ENCODE data around the gene CALML3. TPM values are rescaled to one million over a fixed set of nuclear protein-coding genes. Genes with fewer than 3 reads are reported as not detected.

Gene CALML3
- total RNA-seq, 1 experiment from 2014 or later = not detected

DNA sequence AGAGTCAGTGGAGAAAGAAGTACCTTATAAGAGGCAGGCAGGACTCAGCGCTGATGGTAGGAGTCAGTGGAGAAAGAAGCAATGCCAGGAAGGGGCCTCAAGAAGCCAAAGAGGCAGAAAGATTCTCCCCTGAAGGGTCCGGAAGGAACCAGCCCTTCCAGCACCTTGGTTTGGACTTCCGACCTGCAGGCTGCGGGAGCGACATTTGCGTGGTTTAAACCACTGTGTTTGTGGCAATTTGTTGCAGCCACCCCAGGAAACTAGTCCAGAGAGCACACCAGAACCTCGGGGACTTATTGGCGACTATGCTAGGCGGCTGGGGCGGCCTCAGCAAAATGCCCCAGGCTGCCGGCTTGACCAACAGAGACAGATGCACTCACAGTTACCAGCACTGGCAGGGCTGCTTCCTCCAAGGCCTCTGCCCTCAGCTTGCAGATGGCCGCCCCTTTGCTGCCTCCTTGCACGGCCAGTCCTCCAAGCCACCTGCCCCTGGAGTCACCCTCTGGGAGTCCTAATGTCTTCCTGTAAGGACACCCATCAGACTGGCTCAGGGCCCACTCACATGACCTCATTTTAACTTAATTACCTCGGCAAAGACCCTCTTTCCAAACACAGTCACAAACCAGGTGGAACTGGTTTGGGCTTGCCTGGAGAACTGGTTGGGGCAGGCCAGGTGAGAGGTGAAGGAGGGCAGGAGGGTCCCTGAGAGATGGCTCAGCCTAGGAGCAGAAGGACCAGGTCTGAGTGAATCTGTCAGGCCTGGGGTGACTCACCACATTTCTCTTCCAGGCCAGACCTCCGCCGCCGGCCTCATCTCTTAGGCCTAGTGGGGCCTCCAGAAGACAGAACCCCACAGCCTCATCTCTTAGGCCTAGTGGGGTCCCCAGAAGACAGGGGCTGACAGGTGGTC lies 26.1 kb downstream of the CALML3 start:
- ChIA-PET POLR2A (ENCODE audit: low non-redundant PET) (no interaction called here), CTCF (no interaction called here)
- Histone ChIP-seq H3K36me3 (ENCODE audit: insufficient read depth, low read length, poor library complexity, severe bottlenecking) (no peaks in the 10 kb centered on the region), H3K4me3 (ENCODE audit: low read depth, low read length, poor library complexity, severe bottlenecking) (no peak overlapping the region), H3K27me3 (replicated peaks; ENCODE audit: insufficient read depth, low read depth, low read length, poor library complexity) (no peaks in the 10 kb centered on the region), H3K27ac (ENCODE audit: low read depth, low read length, poor library complexity, severe bottlenecking) (no peak overlapping the region), H3K9me3 (ENCODE audit: low read depth, low read length, poor library complexity, severe bottlenecking) (no peaks in the 10 kb centered on the region), H3K4me1 (ENCODE audit: insufficient read depth, low read length, poor library complexity, severe bottlenecking) (peaks cover 7% of the 10 kb centered on the region)
- DNase-seq (ENCODE audit: low spot score) = no peak
- intact Hi-C loops (cut with micrococcal nuclease; ENCODE audit: unreplicated experiment) = no loop called here
- no TSS peak for BruUV-seq (replicated peaks)
- TF ChIP-seq EZH2 (IDR thresholded peaks at IDR 0.05; ENCODE audit: borderline replicate concordance, low read depth, low read length, poor library complexity, severe bottlenecking) = no peak
- TF ChIP-seq CTCF (conservative IDR thresholded peaks at IDR 0.05; ENCODE audit: low read depth, low read length) = no peak

DNA sequence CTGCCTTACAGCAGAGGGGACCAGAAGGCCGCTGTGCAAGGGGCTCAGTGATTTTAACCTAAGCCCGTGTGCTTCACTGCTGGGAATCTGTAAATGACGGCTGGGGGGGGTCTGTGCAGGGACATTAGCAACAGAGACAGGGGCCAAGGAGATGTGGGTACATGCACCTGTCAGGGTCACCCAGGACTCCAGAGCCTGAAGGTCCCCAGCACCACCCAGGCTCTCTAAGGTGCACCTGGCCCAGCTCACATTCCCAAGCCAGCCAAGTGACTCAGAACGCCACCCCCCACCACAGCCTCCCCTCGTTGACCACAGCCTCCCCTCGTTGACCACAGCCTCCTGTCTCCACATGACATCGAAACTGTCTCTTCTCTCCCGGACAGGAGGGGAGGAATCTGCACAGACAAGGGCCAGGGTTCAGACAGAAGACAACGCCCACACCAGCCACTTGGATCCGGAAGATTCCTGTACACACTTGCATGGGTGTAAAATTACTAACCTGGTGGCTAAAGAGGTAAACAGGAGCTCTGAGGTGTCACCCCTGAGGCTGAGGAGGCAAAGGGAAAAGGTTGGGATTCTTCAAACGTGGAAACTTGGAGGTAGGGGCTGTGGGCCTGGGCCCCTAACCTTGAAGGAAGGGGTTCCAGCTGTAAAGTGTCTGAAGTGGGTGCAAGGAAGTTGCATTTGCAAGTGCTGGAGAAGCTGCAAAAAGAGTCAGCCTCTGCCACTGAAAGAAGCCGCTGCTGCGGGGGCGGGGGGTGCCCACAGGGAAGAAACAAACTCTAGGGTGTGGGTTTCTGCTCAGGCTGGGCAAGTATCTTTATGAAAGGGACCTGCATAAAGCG lies 27.0 kb downstream of the CALML3 start:
- ChIA-PET CTCF (no interaction called here), POLR2A (ENCODE audit: low non-redundant PET) (no interaction called here)
- no peak for DNase-seq (ENCODE audit: low spot score)
- no peaks in the 10 kb centered on the region for H3K36me3 ChIP-seq (ENCODE audit: insufficient read depth, low read length, poor library complexity, severe bottlenecking)
- H3K4me3 ChIP-seq (ENCODE audit: low read depth, low read length, poor library complexity, severe bottlenecking) = no peak overlapping the region
- no peak overlapping the region for H3K27ac ChIP-seq (ENCODE audit: low read depth, low read length, poor library complexity, severe bottlenecking)
- BruUV-seq (replicated peaks) = no TSS peak
- H3K27me3 ChIP-seq (replicated peaks; ENCODE audit: insufficient read depth, low read depth, low read length, poor library complexity) = no peaks in the 10 kb centered on the region
- no peak for TF ChIP-seq EZH2 (IDR thresholded peaks at IDR 0.05; ENCODE audit: borderline replicate concordance, low read depth, low read length, poor library complexity, severe bottlenecking)
- intact Hi-C loops (cut with micrococcal nuclease; ENCODE audit: unreplicated experiment) = no loop called here
- H3K9me3 ChIP-seq (ENCODE audit: low read depth, low read length, poor library complexity, severe bottlenecking) = no peaks in the 10 kb centered on the region
- H3K4me1 ChIP-seq (ENCODE audit: insufficient read depth, low read length, poor library complexity, severe bottlenecking) = peaks cover 7% of the 10 kb centered on the region

DNA sequence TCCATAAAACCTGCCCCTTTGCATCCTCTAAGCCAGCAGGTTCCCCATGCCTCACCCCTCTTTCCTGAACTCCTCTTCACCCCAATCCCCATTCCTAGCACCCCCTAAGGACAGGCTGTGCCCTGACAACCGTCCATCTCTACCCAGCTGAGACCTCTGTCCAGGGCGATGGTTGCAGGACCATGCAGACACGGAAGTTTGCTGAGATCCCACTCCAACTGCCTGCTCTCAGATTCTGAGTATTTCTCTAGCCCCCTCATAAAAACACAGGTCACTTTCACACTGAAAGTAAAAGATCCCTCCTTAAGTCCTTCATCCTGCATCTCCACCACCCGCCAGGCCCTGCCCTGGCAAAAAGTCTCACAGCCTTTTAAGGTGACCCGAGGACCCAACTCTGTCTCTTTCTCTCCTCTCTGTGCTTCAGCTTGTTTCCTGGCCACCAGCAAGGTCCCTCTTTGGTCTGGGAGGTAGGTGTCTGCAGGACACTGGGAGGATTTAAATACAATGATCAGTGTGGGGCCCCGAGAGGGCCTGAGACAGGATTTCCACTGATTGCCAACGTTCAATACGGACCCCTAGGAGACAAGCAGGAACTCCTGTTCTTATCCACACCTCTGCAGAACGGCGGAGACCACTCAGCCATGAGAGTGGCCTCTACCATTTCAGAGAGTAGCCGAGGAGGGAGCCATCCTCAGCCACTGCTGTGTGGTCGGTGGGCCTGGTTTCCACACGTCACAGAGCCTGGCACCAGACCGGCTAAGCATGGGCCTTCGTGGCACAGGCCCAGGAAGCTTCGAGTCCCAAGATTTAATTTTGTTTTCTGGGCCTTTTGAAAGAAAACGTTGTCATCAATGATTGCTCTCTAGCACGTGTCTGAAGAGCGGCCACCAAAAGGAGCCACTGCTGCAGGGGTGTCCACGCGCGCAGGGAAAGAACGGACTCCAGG lies 27.9 kb downstream of the CALML3 start:
- TF ChIP-seq CTCF (conservative IDR thresholded peaks at IDR 0.05; ENCODE audit: low read depth, low read length) (no peak), EZH2 (IDR thresholded peaks at IDR 0.05; ENCODE audit: borderline replicate concordance, low read depth, low read length, poor library complexity, severe bottlenecking) (no peak)
- Histone ChIP-seq H3K4me3 (ENCODE audit: low read depth, low read length, poor library complexity, severe bottlenecking) (no peak overlapping the region), H3K27me3 (replicated peaks; ENCODE audit: insufficient read depth, low read depth, low read length, poor library complexity) (no peaks in the 10 kb centered on the region), H3K27ac (ENCODE audit: low read depth, low read length, poor library complexity, severe bottlenecking) (no peak overlapping the region), H3K4me1 (ENCODE audit: insufficient read depth, low read length, poor library complexity, severe bottlenecking) (peaks cover 7% of the 10 kb centered on the region), H3K36me3 (ENCODE audit: insufficient read depth, low read length, poor library complexity, severe bottlenecking) (no peaks in the 10 kb centered on the region), H3K9me3 (ENCODE audit: low read depth, low read length, poor library complexity, severe bottlenecking) (no peaks in the 10 kb centered on the region)
- intact Hi-C loops (cut with micrococcal nuclease; ENCODE audit: unreplicated experiment) = no loop called here
- no TSS peak for BruUV-seq (replicated peaks)
- no peak for DNase-seq (ENCODE audit: low spot score)
- ChIA-PET CTCF (no interaction called here), POLR2A (ENCODE audit: low non-redundant PET) (no interaction called here)

Data from A673 (cell line).